ENCODE results near the gene JARID2. TPM values are rescaled to one million over a fixed set of nuclear protein-coding genes. Genes with fewer than 3 reads are reported as not detected.

Gene JARID2
- total RNA-seq, 1 experiment from 2014 or later, result 6.0 TPM

DNA sequence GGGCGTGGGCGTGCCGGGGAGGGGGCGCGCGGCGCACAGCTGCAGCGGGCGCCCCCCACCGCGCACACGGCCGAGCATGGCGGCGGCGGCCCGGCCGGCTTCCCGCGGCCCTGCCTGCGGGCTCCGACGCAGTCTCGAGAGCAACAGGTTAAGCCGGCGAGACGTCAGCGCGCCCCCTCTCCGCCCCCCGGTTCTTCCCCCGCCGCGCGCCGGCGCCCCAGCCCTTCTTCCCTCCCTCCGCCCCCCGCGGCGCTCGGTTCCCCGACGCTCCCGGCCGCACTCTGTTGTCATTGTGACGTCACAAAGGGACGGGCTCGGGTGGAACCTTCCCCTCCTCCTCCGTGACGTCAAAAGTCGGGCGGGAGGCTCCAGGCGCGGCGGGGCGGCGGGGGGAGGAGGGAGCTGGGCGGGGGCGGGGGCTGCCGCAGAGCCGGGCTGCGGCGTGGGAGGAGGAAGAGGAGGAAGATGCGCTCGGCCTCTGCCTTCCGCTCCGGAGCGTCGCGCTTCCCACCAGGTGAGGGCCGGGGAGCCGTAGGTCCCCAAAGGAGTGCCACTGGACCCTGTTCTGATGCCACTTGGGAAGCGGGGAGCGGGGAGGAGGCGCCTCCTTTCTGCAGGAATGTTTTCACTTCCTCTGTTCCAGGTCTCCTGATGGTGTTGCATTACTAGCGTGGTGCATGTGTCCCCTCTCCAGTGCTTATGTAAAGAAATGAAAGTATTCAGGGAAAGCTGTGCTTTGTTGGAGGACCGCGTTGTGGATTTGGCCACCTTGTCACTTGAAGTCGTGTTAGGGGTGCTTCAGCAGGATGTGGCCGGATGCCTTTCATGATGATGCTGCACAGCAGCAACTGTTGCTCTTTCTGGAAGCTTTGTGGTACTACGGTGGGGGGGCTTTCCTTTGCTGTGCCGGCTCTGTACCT lies 2.8 kb downstream of the JARID2 start:
- Histone ChIP-seq H3K36me3 (ENCODE audit: control insufficient read depth, insufficient read depth, low read length) (peaks cover 6% of the 10 kb centered on the region; the same call in 1 of the 2 replicates), H3K27me3 (ENCODE audit: control insufficient read depth, insufficient read depth, low read length) (no peaks in the 10 kb centered on the region), H3K4me1 (ENCODE audit: control insufficient read depth, insufficient read depth, low read length) (peaks cover 18% of the 10 kb centered on the region), H3K27ac (ENCODE audit: low read length) (peak overlapping the region; percentile 59), H3K4me3 (ENCODE audit: low read depth in 2 of 2, low read length in 2 of 2) (peak overlapping the region; percentile 69 to 88), H3K9me3 (ENCODE audit: control insufficient read depth, insufficient read depth, low read depth, low read length) (no peaks in the 10 kb centered on the region)
- TF ChIP-seq SIN3A (IDR thresholded peaks at IDR 0.05; ENCODE audit: borderline replicate concordance, insufficient read depth, low read depth, low read length), result 0 out of 2 replicates have a peak, but pooled peaks have one; percentile 29
- no peak for TF ChIP-seq POLR2AphosphoS5 (IDR thresholded peaks at IDR 0.05; ENCODE audit: low read depth, low read length)
- in situ Hi-C loops (cut with HindIII; ENCODE audit: low pct_unique_long_range_greater_than_20kb, low sequenced_read_pairs), result no loop called here
- ChIA-PET CTCF (interaction anchor here (0.6 kb wide), 1 partner anchor 931 kb away, joined by 3 read pairs; no protein-coding TSS in a partner anchor), POLR2A (interaction anchor here (0.6 kb wide), 1 partner anchor 504 kb away, joined by 3 read pairs; no protein-coding TSS in a partner anchor)
- peak; percentile 33 for DNase-seq (ENCODE audit: low read depth, low spot score)
- intact Hi-C loops (cut with micrococcal nuclease; ENCODE audit: unreplicated experiment), result loop anchor here (5.0 kb wide), 1 partner anchor 244 kb away; no protein-coding TSS in a partner anchor
- peak; percentile 77 for ATAC-seq
- BruUV-seq (replicated peaks), result no TSS peak

DNA sequence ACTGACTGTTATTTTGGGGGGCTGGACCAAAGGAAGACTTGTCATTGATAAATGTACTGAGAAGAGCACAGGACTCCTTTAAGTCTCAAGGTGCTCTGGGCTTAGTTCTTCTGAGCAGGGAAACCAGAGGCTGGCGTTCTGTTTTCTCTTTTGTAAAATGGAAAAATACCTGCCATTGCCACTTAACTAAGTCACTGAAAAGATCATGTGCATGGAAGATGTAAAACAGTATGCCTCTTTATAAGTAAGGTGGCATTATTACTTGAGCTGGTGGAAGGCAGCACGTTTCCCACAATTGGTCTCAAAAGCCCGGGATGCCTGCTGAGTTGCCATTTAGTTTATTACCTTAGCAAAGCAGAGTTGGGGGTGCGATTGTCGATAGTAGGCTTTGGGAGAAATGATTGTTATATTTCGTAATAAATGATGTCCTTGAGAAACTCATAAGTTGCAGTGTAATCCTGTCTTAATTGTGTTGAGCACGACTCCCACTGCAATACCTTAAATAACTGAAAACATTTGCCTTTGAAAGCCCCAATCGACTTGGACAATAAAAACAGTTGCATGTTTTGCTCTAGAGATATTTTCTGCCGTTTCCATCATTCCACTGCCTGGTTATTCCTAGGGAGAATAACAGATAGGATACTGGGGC lies 3.6 kb downstream of the JARID2 start:
- ATAC-seq, result no peak
- ChIA-PET POLR2A (interaction anchor here (0.6 kb wide), 1 partner anchor 505 kb away, joined by 3 read pairs; no protein-coding TSS in a partner anchor), CTCF (no interaction called here)
- DNase-seq (ENCODE audit: low read depth, low spot score), result no peak
- peak overlapping the region; percentile 59 for H3K27ac ChIP-seq (ENCODE audit: low read length)
- no peaks in the 10 kb centered on the region for H3K27me3 ChIP-seq (ENCODE audit: control insufficient read depth, insufficient read depth, low read length)
- H3K36me3 ChIP-seq (ENCODE audit: control insufficient read depth, insufficient read depth, low read length), result peaks cover 6% of the 10 kb centered on the region; the same call in 1 of the 2 replicates
- peaks cover 18% of the 10 kb centered on the region for H3K4me1 ChIP-seq (ENCODE audit: control insufficient read depth, insufficient read depth, low read length)
- in situ Hi-C loops (cut with HindIII; ENCODE audit: low pct_unique_long_range_greater_than_20kb, low sequenced_read_pairs) (no loop called here), intact Hi-C loops (cut with micrococcal nuclease; ENCODE audit: unreplicated experiment) (loop anchor here (5.0 kb wide), 1 partner anchor 243 kb away; no protein-coding TSS in a partner anchor)
- TF ChIP-seq TCF7L2 (IDR thresholded peaks at IDR 0.05; ENCODE audit: low read depth, low read length), result no peak
- TF ChIP-seq, protein P1, sequence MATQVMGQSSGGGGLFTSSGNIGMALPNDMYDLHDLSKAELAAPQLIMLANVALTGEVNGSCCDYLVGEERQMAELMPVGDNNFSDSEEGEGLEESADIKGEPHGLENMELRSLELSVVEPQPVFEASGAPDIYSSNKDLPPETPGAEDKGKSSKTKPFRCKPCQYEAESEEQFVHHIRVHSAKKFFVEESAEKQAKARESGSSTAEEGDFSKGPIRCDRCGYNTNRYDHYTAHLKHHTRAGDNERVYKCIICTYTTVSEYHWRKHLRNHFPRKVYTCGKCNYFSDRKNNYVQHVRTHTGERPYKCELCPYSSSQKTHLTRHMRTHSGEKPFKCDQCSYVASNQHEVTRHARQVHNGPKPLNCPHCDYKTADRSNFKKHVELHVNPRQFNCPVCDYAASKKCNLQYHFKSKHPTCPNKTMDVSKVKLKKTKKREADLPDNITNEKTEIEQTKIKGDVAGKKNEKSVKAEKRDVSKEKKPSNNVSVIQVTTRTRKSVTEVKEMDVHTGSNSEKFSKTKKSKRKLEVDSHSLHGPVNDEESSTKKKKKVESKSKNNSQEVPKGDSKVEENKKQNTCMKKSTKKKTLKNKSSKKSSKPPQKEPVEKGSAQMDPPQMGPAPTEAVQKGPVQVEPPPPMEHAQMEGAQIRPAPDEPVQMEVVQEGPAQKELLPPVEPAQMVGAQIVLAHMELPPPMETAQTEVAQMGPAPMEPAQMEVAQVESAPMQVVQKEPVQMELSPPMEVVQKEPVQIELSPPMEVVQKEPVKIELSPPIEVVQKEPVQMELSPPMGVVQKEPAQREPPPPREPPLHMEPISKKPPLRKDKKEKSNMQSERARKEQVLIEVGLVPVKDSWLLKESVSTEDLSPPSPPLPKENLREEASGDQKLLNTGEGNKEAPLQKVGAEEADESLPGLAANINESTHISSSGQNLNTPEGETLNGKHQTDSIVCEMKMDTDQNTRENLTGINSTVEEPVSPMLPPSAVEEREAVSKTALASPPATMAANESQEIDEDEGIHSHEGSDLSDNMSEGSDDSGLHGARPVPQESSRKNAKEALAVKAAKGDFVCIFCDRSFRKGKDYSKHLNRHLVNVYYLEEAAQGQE (IDR thresholded peaks at IDR 0.05; ENCODE audit: insufficient read depth in 1 of 2, low read depth in 2 of 2, low read length in 1 of 2), result no peak
- no peak for TF ChIP-seq SIN3A (IDR thresholded peaks at IDR 0.05; ENCODE audit: borderline replicate concordance, insufficient read depth, low read depth, low read length)
- TF ChIP-seq, protein P2, sequence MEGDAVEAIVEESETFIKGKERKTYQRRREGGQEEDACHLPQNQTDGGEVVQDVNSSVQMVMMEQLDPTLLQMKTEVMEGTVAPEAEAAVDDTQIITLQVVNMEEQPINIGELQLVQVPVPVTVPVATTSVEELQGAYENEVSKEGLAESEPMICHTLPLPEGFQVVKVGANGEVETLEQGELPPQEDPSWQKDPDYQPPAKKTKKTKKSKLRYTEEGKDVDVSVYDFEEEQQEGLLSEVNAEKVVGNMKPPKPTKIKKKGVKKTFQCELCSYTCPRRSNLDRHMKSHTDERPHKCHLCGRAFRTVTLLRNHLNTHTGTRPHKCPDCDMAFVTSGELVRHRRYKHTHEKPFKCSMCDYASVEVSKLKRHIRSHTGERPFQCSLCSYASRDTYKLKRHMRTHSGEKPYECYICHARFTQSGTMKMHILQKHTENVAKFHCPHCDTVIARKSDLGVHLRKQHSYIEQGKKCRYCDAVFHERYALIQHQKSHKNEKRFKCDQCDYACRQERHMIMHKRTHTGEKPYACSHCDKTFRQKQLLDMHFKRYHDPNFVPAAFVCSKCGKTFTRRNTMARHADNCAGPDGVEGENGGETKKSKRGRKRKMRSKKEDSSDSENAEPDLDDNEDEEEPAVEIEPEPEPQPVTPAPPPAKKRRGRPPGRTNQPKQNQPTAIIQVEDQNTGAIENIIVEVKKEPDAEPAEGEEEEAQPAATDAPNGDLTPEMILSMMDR (IDR thresholded peaks at IDR 0.05), result no peak
- TF ChIP-seq POLR2AphosphoS5 (IDR thresholded peaks at IDR 0.05; ENCODE audit: low read depth, low read length), result no peak
- no peaks in the 10 kb centered on the region for H3K9me3 ChIP-seq (ENCODE audit: control insufficient read depth, insufficient read depth, low read depth, low read length)
- peak overlapping the region; percentile 69 to 88 for H3K4me3 ChIP-seq (ENCODE audit: low read depth in 2 of 2, low read length in 2 of 2)
- TSS peak; percentile 56 for BruUV-seq (replicated peaks)
